GM21381 (cell line): ENCODE data around the gene TTC16.
"Not testable (repeated sequence)": the region's sequence is repeated elsewhere in the genome, so short reads cannot be mapped to it uniquely, and the experiment has no call there.

ENCODE experiments used
- ATAC-seq: cut with Tn5 transposase; IDR thresholded peaks from one replicate; pipeline ENCODE4 v1.9.1; 2021; ENCODE audit warnings: mild to moderate bottlenecking, moderate library complexity; ENCODE audit not compliant: unreplicated experiment

The TTC16 gene

GRCh38 chr9:127779136-127779981 lies 63.5 kb downstream of the TTC16 start:
- peak; percentile 42 for ATAC-seq

DNA sequence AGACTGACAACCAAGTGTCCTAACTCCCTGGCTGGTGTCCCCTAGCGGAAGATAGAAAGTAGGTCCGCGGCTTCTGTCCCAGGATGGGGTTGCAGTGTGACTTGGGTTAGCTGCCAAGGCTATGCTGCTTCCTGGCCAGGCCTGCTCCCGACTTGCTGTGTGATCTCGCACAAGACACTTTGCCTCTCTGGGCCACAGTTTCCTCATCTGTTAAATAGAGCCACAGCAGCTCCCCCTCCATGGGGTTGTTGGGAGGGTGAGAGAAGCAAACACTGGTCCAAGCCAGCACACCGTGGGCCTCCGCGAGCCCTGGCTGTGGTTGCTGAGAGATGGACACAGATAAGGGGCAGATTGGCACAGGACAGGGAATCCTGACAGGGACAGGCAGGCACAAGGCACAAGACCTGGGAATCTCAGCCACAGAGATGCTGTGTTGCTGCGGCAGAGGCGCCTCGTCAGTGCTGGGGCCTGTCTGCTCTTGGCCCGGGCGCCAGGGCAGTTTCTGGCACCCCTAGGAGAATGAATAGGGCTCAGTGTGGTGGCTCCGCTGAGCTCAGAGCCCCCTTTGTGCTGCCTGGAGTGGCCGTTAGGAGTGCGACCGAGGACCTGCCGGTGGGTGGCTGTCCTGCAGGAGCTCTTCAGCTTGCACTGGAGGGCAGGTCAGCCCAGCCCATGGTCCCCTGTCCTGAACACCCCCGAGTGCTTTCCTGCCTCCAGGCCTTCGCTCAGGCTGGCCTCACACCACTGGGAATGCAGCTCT lies 64.4 kb downstream of the TTC16 start:
- ATAC-seq: no peak

DNA sequence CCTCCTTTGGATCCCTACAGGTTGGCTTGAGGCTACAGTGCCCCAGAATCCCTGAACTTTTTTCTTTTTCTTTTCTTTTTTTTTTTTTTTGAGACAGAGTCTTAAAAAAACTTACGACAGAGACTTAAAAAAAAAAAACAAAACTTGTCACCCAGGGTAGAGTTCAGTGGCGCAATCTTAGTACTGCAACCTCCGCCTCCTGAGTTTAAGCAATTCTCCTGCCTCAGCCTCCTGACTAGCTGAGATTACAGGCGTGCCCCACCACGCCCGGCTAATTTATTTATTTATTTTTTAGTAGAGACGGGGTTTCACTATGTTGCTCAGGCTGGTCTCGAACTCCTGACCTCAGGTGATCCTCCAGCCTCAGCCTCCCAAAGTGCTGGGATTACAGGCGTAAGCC lies 65.0 kb downstream of the TTC16 start:
- not testable (repeated sequence) for ATAC-seq
